HEK293 (cell line): ENCODE results near the gene RANBP2.
"Not testable (repeated sequence)": the region's sequence is repeated elsewhere in the genome, so short reads cannot be mapped to it uniquely, and the experiment has no call there.

Experiments
- YY1 ChIP-seq: fragments of 450-650 bp; formaldehyde crosslinking; IDR thresholded peaks from 2 replicates; pipeline ENCODE4 v1.5.1; 2018; ENCODE audit warnings: missing biosample characterization, missing genetic modification characterization
- ZNF530 ChIP-seq: fragments of 450-650 bp; formaldehyde crosslinking; IDR thresholded peaks from 2 replicates; pipeline ENCODE4 v1.5.1; 2016; ENCODE audit warnings: low read depth, missing biosample characterization, missing genetic modification characterization
- TF ChIP-seq, protein P1 (sequence below): fragments of 450-650 bp; formaldehyde crosslinking; IDR thresholded peaks from 2 replicates; pipeline ENCODE4 v1.5.1; 2016; ENCODE audit warnings: missing biosample characterization, missing genetic modification characterization

DNA sequence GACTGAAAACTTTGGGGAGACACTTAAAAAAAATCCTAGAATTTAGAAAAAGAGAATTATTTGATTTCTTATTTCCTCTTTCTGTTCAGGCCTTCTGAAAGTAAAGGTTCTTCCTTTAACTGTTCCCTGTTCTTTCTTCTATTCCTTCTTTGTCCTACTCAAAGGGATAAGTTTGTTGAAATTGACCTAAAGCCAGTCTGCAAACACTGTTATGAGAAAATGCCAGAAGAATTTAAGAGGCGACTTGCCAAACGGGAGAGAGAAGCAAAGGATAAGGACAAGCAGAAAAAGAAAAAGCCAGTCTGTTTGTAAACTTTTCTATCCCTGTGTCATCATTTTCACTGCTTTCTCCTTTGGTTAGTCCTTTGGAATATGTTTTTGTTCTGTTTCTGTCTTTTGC is 38.5 kb upstream of the RANBP2 start:
- TF ChIP-seq YY1, ZNF530: not testable (repeated sequence)
- TF ChIP-seq, protein P1, sequence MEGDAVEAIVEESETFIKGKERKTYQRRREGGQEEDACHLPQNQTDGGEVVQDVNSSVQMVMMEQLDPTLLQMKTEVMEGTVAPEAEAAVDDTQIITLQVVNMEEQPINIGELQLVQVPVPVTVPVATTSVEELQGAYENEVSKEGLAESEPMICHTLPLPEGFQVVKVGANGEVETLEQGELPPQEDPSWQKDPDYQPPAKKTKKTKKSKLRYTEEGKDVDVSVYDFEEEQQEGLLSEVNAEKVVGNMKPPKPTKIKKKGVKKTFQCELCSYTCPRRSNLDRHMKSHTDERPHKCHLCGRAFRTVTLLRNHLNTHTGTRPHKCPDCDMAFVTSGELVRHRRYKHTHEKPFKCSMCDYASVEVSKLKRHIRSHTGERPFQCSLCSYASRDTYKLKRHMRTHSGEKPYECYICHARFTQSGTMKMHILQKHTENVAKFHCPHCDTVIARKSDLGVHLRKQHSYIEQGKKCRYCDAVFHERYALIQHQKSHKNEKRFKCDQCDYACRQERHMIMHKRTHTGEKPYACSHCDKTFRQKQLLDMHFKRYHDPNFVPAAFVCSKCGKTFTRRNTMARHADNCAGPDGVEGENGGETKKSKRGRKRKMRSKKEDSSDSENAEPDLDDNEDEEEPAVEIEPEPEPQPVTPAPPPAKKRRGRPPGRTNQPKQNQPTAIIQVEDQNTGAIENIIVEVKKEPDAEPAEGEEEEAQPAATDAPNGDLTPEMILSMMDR, result not testable (repeated sequence)
